Suprapubic skin (tissue), 3 donors: ENCODE results near the gene ANKRD28.

ENCODE experiments used
- POLR2A ChIP-seq, 2 donors: fragments of 450-650 bp; IDR thresholded peaks; one replicate each; pipeline ENCODE4 v1.6.1; 2017; ENCODE audit warnings: antibody characterized with exemption in 2 of 2, mild to moderate bottlenecking in 2 of 2, moderate library complexity in 2 of 2
- TF ChIP-seq, protein P1 (sequence below), 2 donors: fragments of 200-600 bp in 1 of 2; fragments of 450-650 bp in 1 of 2; sonication (generic) in 1 of 2; IDR thresholded peaks; one replicate each; pipeline ENCODE4 v1.5.1; 2016 to 2019; ENCODE audit warnings: antibody characterized with exemption in 2 of 2, mild to moderate bottlenecking in 1 of 2, moderate library complexity in 1 of 2

DNA sequence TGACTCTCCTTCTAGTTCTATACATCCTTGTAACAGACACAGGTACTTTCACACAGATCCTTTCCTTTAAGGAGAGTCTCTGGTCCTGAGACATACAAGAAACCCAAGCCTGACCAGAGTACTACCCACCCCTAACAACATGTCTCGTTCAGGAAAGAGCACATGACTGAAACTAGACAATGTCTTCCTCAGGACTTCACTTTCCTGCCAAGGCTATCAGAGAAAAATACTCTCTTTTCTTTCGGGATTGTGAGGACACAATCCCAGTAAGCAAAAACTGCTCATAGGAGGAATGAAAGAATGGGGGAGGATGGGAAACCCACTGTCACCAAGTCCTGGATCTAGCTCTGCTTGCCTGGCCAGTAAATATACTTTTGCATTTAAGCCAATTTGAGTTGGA lies 11.5 kb upstream of the ANKRD28 start:
- no peak for TF ChIP-seq POLR2A (IDR thresholded peaks at IDR 0.05)
- TF ChIP-seq, protein P1, sequence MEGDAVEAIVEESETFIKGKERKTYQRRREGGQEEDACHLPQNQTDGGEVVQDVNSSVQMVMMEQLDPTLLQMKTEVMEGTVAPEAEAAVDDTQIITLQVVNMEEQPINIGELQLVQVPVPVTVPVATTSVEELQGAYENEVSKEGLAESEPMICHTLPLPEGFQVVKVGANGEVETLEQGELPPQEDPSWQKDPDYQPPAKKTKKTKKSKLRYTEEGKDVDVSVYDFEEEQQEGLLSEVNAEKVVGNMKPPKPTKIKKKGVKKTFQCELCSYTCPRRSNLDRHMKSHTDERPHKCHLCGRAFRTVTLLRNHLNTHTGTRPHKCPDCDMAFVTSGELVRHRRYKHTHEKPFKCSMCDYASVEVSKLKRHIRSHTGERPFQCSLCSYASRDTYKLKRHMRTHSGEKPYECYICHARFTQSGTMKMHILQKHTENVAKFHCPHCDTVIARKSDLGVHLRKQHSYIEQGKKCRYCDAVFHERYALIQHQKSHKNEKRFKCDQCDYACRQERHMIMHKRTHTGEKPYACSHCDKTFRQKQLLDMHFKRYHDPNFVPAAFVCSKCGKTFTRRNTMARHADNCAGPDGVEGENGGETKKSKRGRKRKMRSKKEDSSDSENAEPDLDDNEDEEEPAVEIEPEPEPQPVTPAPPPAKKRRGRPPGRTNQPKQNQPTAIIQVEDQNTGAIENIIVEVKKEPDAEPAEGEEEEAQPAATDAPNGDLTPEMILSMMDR (IDR thresholded peaks at IDR 0.05) = no peak
